ENCODE data around the gene RNF13.

Gene RNF13

GRCh38 chr3:149781741-149782140 lies 31.3 kb upstream of the RNF13 start:
- no peak for TF ChIP-seq CTCF (IDR thresholded peaks at IDR 0.05; ENCODE audit: insufficient read depth, low read depth, low read length, missing control alignments)
- no peak overlapping the region for H3K4me3 ChIP-seq (ENCODE audit: low read length)
- no peak for DNase-seq (ENCODE audit: low read depth)

GRCh38 chr3:149783576-149783975 lies 29.4 kb upstream of the RNF13 start:
- DNase-seq (ENCODE audit: low read depth): peak; percentile 67
- H3K4me3 ChIP-seq (ENCODE audit: low read length): no peak overlapping the region
- TF ChIP-seq CTCF (IDR thresholded peaks at IDR 0.05; ENCODE audit: insufficient read depth, low read depth, low read length, missing control alignments): no peak

GRCh38 chr3:149784064-149784704 lies 28.8 kb upstream of the RNF13 start:
- no peak overlapping the region for H3K4me3 ChIP-seq (ENCODE audit: low read length)
- TF ChIP-seq CTCF (IDR thresholded peaks at IDR 0.05; ENCODE audit: insufficient read depth, low read depth, low read length, missing control alignments): no peak
- no peak for DNase-seq (ENCODE audit: low read depth)

GRCh38 chr3:149790268-149790667 lies 22.7 kb upstream of the RNF13 start:
- H3K4me3 ChIP-seq (ENCODE audit: low read length): no peak overlapping the region
- peak; percentile 81 for DNase-seq (ENCODE audit: low read depth)
- no peak for TF ChIP-seq CTCF (IDR thresholded peaks at IDR 0.05; ENCODE audit: insufficient read depth, low read depth, low read length, missing control alignments)

- DNase-seq (ENCODE audit: low read depth): no peak
- no peak for TF ChIP-seq CTCF (IDR thresholded peaks at IDR 0.05; ENCODE audit: insufficient read depth, low read depth, low read length, missing control alignments)
- no peak overlapping the region for H3K4me3 ChIP-seq (ENCODE audit: low read length)
These were observed 22.3 kb upstream of the RNF13 start for GRCh38 chr3:149790698-149791097.

GRCh38 chr3:149792452-149793270 lies 20.4 kb upstream of the RNF13 start, which contains the start of gene ANKUB1:
TSS of gene ANKUB1 (minus strand) at chr3:149792554. CDS start at chr3:149792366, 188 bp downstream.
- DNase-seq (ENCODE audit: low read depth): peak; percentile 71
- H3K4me3 ChIP-seq (ENCODE audit: low read length): peak within 1 kb of the TSS; percentile 26
- no peak for TF ChIP-seq CTCF (IDR thresholded peaks at IDR 0.05; ENCODE audit: insufficient read depth, low read depth, low read length, missing control alignments)

Data from epithelial cell of esophagus (primary cell).